CD14-positive monocyte (primary cell): ENCODE data around the gene GPR21. TPM values are rescaled to one million over a fixed set of nuclear protein-coding genes. Genes with fewer than 3 reads are reported as not detected.

ENCODE experiments used
- DNase-seq, 3 donors: peaks; one replicate each; pipeline ENCODE4 v3.0.0-alpha.2; 2011 to 2022
- H2AFZ ChIP-seq: 2 replicates; pipeline ENCODE4 v1.6.0; 2012; ENCODE audit warnings: mild to moderate bottlenecking, low read depth, low read length, inconsistent platforms; ENCODE audit not compliant: insufficient read depth, poor library complexity, severe bottlenecking
- H3K27ac ChIP-seq, 2 donors: 1 replicate in 1 of 2; 2 replicates in 1 of 2; pipeline ENCODE4 v1.5.1; 2012 to 2013; ENCODE audit warnings: low read length in 2 of 2, control low read depth in 1 of 2, inconsistent platforms in 1 of 2, low read depth in 1 of 2, mild to moderate bottlenecking in 1 of 2
- H3K27me3 ChIP-seq, 2 donors: one replicate each; pipeline versions ENCODE4 v1.6.0 to v1.6.1; 2011 to 2013; ENCODE audit warnings: low read length in 2 of 2; ENCODE audit not compliant: control insufficient read depth in 2 of 2, insufficient read depth in 2 of 2
- H3K36me3 ChIP-seq, 2 donors: replicated peaks in 1 of 2; 1 replicate in 1 of 2; 2 replicates in 1 of 2; pipeline versions ENCODE4 v1.5.1 to v1.6.1; 2012 to 2013; ENCODE audit warnings: low read length in 2 of 2, control low read depth in 1 of 2, inconsistent platforms in 1 of 2, mild to moderate bottlenecking in 1 of 2; ENCODE audit not compliant: insufficient read depth in 2 of 2, control insufficient read depth in 1 of 2
- H3K4me1 ChIP-seq, 2 donors: 1 replicate in 1 of 2; 2 replicates in 1 of 2; pipeline versions ENCODE4 v1.5.1 to v1.6.1; 2012 to 2013; ENCODE audit warnings: low read length in 2 of 2, control low read depth in 1 of 2, inconsistent platforms in 1 of 2, mild to moderate bottlenecking in 1 of 2, moderate library complexity in 1 of 2; ENCODE audit not compliant: insufficient read depth in 2 of 2, control insufficient read depth in 1 of 2
- H3K4me2 ChIP-seq: replicated peaks from 2 replicates; pipeline ENCODE3; 2012; ENCODE audit warnings: low read length, moderate library complexity, mild to moderate bottlenecking; ENCODE audit not compliant: poor library complexity, severe bottlenecking; ENCODE audit errors: extremely low read depth
- H3K4me3 ChIP-seq, 3 experiments: fragments of 200-600 bp in 1 of 3; sonication (generic) in 1 of 3; replicated peaks in 1 of 3; 1 replicate in 2 of 3; 2 replicates in 1 of 3; pipeline ENCODE4 v1.5.1; 2011 to 2013; ENCODE audit warnings: low read length in 3 of 3, mild to moderate bottlenecking in 3 of 3, control low read depth in 2 of 3, low read depth in 2 of 3, inconsistent platforms in 1 of 3, moderate library complexity in 1 of 3
- H3K79me2 ChIP-seq: 2 replicates; pipeline ENCODE4 v1.6.0; 2012; ENCODE audit warnings: mild to moderate bottlenecking, control low read depth, inconsistent platforms, low read length, moderate library complexity; ENCODE audit not compliant: insufficient read depth
- H3K9ac ChIP-seq: 2 replicates; pipeline ENCODE4 v1.6.0; 2017; ENCODE audit warnings: low read length, mild to moderate bottlenecking; ENCODE audit not compliant: insufficient read depth, poor library complexity, severe bottlenecking
- H3K9me3 ChIP-seq, 2 donors: replicated peaks in 1 of 2; 1 replicate in 1 of 2; 2 replicates in 1 of 2; pipeline versions ENCODE4 v1.5.1 to v1.6.1; 2012 to 2013; ENCODE audit warnings: low read length in 2 of 2, control low read depth in 1 of 2; ENCODE audit not compliant: control insufficient read depth in 1 of 2, insufficient read depth in 1 of 2
- H4K20me1 ChIP-seq: 2 replicates; pipeline ENCODE4 v1.6.0; 2012; ENCODE audit warnings: mild to moderate bottlenecking, low read length, control low read depth, moderate library complexity; ENCODE audit not compliant: insufficient read depth
- H3K27ac Mint-ChIP-seq, 7 donors: one replicate each; pipeline ENCODE4 v1.8.0; 2020; ENCODE audit warnings: mild to moderate bottlenecking in 7 of 7, mixed read lengths in 7 of 7, moderate library complexity in 6 of 7, inconsistent platforms in 2 of 7
- H3K27me3 Mint-ChIP-seq, 3 donors: one replicate each; pipeline ENCODE4 v1.8.0; 2021 to 2022; ENCODE audit warnings: low read depth in 3 of 3, mild to moderate bottlenecking in 3 of 3, mixed read lengths in 3 of 3, moderate library complexity in 3 of 3, inconsistent platforms in 1 of 3
- H3K36me3 Mint-ChIP-seq, 2 donors: one replicate each; pipeline ENCODE4 v1.8.0; 2020; ENCODE audit warnings: mixed read lengths in 2 of 2, inconsistent platforms in 1 of 2, mild to moderate bottlenecking in 1 of 2
- H3K4me1 Mint-ChIP-seq: one replicate; pipeline ENCODE4 v1.8.0; 2020; ENCODE audit warnings: mild to moderate bottlenecking, mixed read lengths
- H3K4me3 Mint-ChIP-seq, 2 donors: one replicate each; pipeline ENCODE4 v1.8.0; 2020; ENCODE audit warnings: mild to moderate bottlenecking in 2 of 2, mixed read lengths in 2 of 2, moderate library complexity in 1 of 2
- H3K9me3 Mint-ChIP-seq, 7 donors: one replicate each; pipeline ENCODE4 v1.8.0; 2020 to 2022; ENCODE audit warnings: mixed read lengths in 7 of 7, mild to moderate bottlenecking in 6 of 7, moderate library complexity in 6 of 7, inconsistent platforms in 2 of 7
- CTCF ChIP-seq: fragments of 200-600 bp; IDR thresholded peaks from one replicate; pipeline ENCODE4 v1.8.0; 2022; ENCODE audit warnings: antibody characterized with exemption, mild to moderate bottlenecking
- WGBS: methylation state at CpG from one replicate; pipeline ENCODE4 v1.1.5; 2013; ENCODE audit warnings: missing lambda C conversion rate; ENCODE audit not compliant: insufficient coverage; 5-methylcytosine and 5-hydroxymethylcytosine counted together
- intact Hi-C, 2 donors: fragments of 100-400 bp; cut with micrococcal nuclease; formaldehyde crosslinking; loops; one replicate each; pipeline versions ENCODE4 v1.15.0 to v1.15.1; 2023
- polyA plus RNA-seq, 3 donors: library from polyadenylated mRNA; depleted of rRNA in 1 of 3; unstranded in 2 of 3; stranded (reverse) in 1 of 3; fragments of 300-500 nt in 2 of 3; fragments of >200 nt in 1 of 3; fragmentation: Illumina TruSeq in 2 of 3; gene quantifications; 1 replicate in 2 of 3; 2 replicates in 1 of 3; pipeline ENCODE4 v1.2.3, GENCODE V29; 2012 to 2021

Gene GPR21
- polyA plus RNA-seq, 3 donors, result 0.39 TPM; not detected in 2

GRCh38 chr9:123067136-123067535 lies 33.7 kb downstream of the GPR21 start:
- no peaks in the 10 kb centered on the region for H3K9me3 Mint-ChIP-seq
- no peak overlapping the region for H3K27ac Mint-ChIP-seq
- H3K4me3 ChIP-seq, result no peak overlapping the region
- no peak for DNase-seq
- no peak overlapping the region for H3K9ac ChIP-seq
- H3K36me3 Mint-ChIP-seq, result peaks cover 66 to 71% of the 10 kb centered on the region in 2 donors
- no CpG with 5 or more reads among the region's 1 CpG for WGBS
- H3K27me3 Mint-ChIP-seq, result no peaks in the 10 kb centered on the region
- H3K4me1 ChIP-seq, result no peaks in the 10 kb centered on the region
- H3K27me3 ChIP-seq, result no peaks in the 10 kb centered on the region
- intact Hi-C loops, result no loop called here
- no peak overlapping the region for H3K27ac ChIP-seq
- H3K79me2 ChIP-seq, result no peaks in the 10 kb centered on the region
- TF ChIP-seq CTCF, result no peak
- no peaks in the 10 kb centered on the region for H4K20me1 ChIP-seq
- H3K4me2 ChIP-seq, result no peak overlapping the region
- H3K9me3 ChIP-seq, result no peaks in the 10 kb centered on the region
- peaks cover 62 to 94% of the 10 kb centered on the region in 2 donors for H3K36me3 ChIP-seq
- H2AFZ ChIP-seq, result no peak overlapping the region
- H3K4me3 Mint-ChIP-seq, result no peak overlapping the region
- no peaks in the 10 kb centered on the region for H3K4me1 Mint-ChIP-seq

- H3K9ac ChIP-seq, result no peak overlapping the region
- H3K4me3 ChIP-seq, result no peak overlapping the region
- 100% methylated on average over 1 of the region's 3 CpGs for WGBS
- no peak overlapping the region for H2AFZ ChIP-seq
- intact Hi-C loops, result no loop called here
- Mint-ChIP-seq H3K4me1 (no peaks in the 10 kb centered on the region), H3K27me3 (no peaks in the 10 kb centered on the region), H3K27ac (no peak overlapping the region), H3K9me3 (no peaks in the 10 kb centered on the region), H3K4me3 (no peak overlapping the region), H3K36me3 (peaks cover 70 to 80% of the 10 kb centered on the region in 2 donors)
- H3K79me2 ChIP-seq, result no peaks in the 10 kb centered on the region
- H3K27ac ChIP-seq, result no peak overlapping the region
- H3K4me1 ChIP-seq, result no peaks in the 10 kb centered on the region
- no peak for TF ChIP-seq CTCF
- no peak for DNase-seq
- H4K20me1 ChIP-seq, result no peaks in the 10 kb centered on the region
- peaks cover 77 to 100% of the 10 kb centered on the region in 2 donors for H3K36me3 ChIP-seq
- H3K27me3 ChIP-seq, result no peaks in the 10 kb centered on the region
- H3K4me2 ChIP-seq, result no peak overlapping the region
- no peaks in the 10 kb centered on the region for H3K9me3 ChIP-seq
Measured at GRCh38 chr9:123069010-123069481, 35.6 kb downstream of the GPR21 start.
